NCI-H748 (cell line): Measurements from ENCODE around the gene GLOD5.

Source experiments
- DNase-seq: peaks from one replicate; lab custom pipeline; 2025; ENCODE audit not compliant: unreplicated experiment; lab: John Stamatoyannopoulos, UW

Gene GLOD5

GRCh38 chrX:48753708-48754228 is 7.8 kb upstream of the GLOD5 start:
- DNase-seq: no peak

GRCh38 chrX:48754238-48754637 is 7.3 kb upstream of the GLOD5 start:
- DNase-seq: no peak

- DNase-seq: no peak
These were observed 7.7 kb downstream of the GLOD5 start for GRCh38 chrX:48769230-48769629.

GRCh38 chrX:48770296-48770695 is 8.7 kb downstream of the GLOD5 start:
- DNase-seq: no peak

GRCh38 chrX:48772602-48773001 is 11.1 kb downstream of the GLOD5 start:
- no peak for DNase-seq

GRCh38 chrX:48776818-48777439 is 15.4 kb downstream of the GLOD5 start:
- DNase-seq: no peak

- DNase-seq: no peak
These were observed 17.9 kb downstream of the GLOD5 start for GRCh38 chrX:48779399-48779798.

GRCh38 chrX:48781705-48782104 is 20.2 kb downstream of the GLOD5 start:
- no peak for DNase-seq

GRCh38 chrX:48782216-48782615 is 20.7 kb downstream of the GLOD5 start:
- DNase-seq: no peak

GRCh38 chrX:48782795-48783194 is 21.2 kb downstream of the GLOD5 start:
- DNase-seq: no peak

- DNase-seq: no peak
These were observed 23.2 kb downstream of the GLOD5 start for GRCh38 chrX:48784726-48785125.

- DNase-seq: no peak
These were observed 23.6 kb downstream of the GLOD5 start for GRCh38 chrX:48785186-48785539.

GRCh38 chrX:48785540-48786214 is 24.1 kb downstream of the GLOD5 start:
- DNase-seq: no peak

GRCh38 chrX:48786341-48786800 is 24.8 kb downstream of the GLOD5 start, which contains the start of gene GATA1:
GATA1 (plus strand) TSS chrX:48786590; CDS start chrX:48791110, 4,520 bp downstream.
- DNase-seq: no peak

- no peak for DNase-seq
These were observed 25.4 kb downstream of the GLOD5 start for GRCh38 chrX:48786825-48787504.

- DNase-seq: no peak
These were observed 26.2 kb downstream of the GLOD5 start for GRCh38 chrX:48787505-48788443.

- DNase-seq: no peak
These were observed 28.0 kb downstream of the GLOD5 start for GRCh38 chrX:48789366-48790220.

- DNase-seq: no peak
These were observed 28.9 kb downstream of the GLOD5 start for GRCh38 chrX:48790477-48790876.

- peak; percentile 4 for DNase-seq
These were observed 29.7 kb downstream of the GLOD5 start for GRCh38 chrX:48791063-48791820.
